ENCODE measurements around the gene SLC22A9. TPM values are rescaled to one million over a fixed set of nuclear protein-coding genes. Genes with fewer than 3 reads are reported as not detected.

Gene SLC22A9
- total RNA-seq: not detected in 2 replicates

DNA sequence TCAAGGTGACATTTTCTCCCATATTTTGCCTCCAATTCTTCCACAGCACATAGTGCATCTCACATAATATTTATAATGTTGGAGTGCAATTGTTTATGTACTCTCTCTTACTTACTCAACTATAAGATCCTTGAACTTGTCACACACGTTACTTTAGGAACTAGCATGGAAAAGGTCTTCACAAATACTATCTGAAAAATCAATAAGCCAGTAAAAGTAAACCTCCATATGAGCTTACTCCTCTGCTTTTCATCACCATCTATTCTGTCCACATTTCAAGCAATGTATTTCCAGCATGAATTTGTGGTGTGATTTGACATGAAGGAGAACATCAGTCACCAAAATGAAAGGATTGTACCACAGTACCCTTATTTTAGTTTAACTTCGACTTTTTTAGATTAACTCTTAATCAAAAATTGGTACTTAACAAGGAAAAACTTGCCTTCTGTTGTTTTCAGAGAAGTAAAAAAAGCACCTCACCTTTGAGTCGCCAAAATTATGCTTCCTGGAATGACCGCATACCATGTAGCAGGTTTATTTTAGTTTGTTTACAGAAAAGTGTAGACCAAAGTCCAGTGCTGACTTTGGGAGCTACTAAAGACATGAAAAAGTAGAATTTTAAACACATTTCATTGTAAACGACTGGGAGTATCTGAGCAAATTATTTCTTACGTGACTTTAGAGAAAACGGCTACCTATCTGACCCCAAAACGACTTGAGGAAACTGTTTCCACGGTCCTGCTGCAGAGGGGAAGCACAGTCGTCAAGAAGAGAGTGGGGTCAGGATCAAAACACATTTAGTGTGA is at the start of gene SLC22A9:
TSS of gene SLC22A9 (plus strand) at position 621 of the 806 bp plus-strand sequence. CDS start 272 bp downstream, outside the sequence.

Other genes with a start within 250 kb of the SLC22A9 start
- gene SLC22A24, start 225.6 kb upstream of the SLC22A9 start, total RNA-seq: not detected in 2 replicates
- not detected in 2 replicates for gene SLC22A25, start 126.2 kb upstream of the SLC22A9 start, total RNA-seq
- gene PLAAT5, start 121.4 kb downstream of the SLC22A9 start, total RNA-seq: not detected in 2 replicates
- gene LGALS12, start 136.3 kb downstream of the SLC22A9 start, total RNA-seq: not detected in 2 replicates
- 1.3 and 2.7 TPM in 2 replicates for gene PLAAT4, start 167.0 kb downstream of the SLC22A9 start, total RNA-seq
- not detected in 2 replicates for gene PLAAT2, start 193.6 kb downstream of the SLC22A9 start, total RNA-seq
- 6.7 and 11.9 TPM in 2 replicates for gene PLAAT3, start 244.6 kb downstream of the SLC22A9 start, total RNA-seq

Data from smooth muscle cell of the umbilical artery (primary cell).